PC-3 (cell line): ENCODE measurements around the gene PRKRA. TPM values are rescaled to one million over a fixed set of nuclear protein-coding genes. Genes with fewer than 3 reads are reported as not detected.

Experiments used
- ATAC-seq: fragments of 200-7000 bp; cut with Tn5 transposase; 2 replicates; pipeline ENCODE4 v1.9.1; 2020; ENCODE audit warnings: mild to moderate bottlenecking, moderate library complexity
- BruUV-seq: library from RNA; stranded (reverse); fragments of 400-500 nt; replicated peaks from 2 replicates; lab custom pipeline; 2021; lab: Mats Ljungman, UMichigan
- CTCF ChIA-PET: fragments of 300-600 bp; sonication (Branson Sonifier 250); formaldehyde crosslinking; loops from one replicate; lab custom pipeline; 2022; ENCODE audit warnings: antibody characterized with exemption; lab: Charles Lee
- POLR2A ChIA-PET: fragments of 300-600 bp; sonication (Branson Sonifier 250); formaldehyde crosslinking; loops from one replicate; lab custom pipeline; 2022; ENCODE audit warnings: antibody characterized with exemption; ENCODE audit not compliant: unreplicated experiment; lab: Charles Lee
- DNase-seq: peaks from one replicate; pipeline ENCODE4 v3.0.0-alpha.2; 2015
- H2AFZ ChIP-seq: fragments of 300-600 bp; sonication (generic); 2 replicates; pipeline ENCODE4 v1.6.0; 2016; ENCODE audit warnings: antibody characterized with exemption, low read length
- H3F3A ChIP-seq: fragments of 300-600 bp; sonication (generic); one replicate; pipeline ENCODE4 v1.6.0; 2017; ENCODE audit warnings: antibody characterized with exemption, low read length, control low read depth, mild to moderate bottlenecking; ENCODE audit not compliant: unreplicated experiment
- H3K27ac ChIP-seq: fragments of 300-600 bp; sonication (generic); 2 replicates; pipeline ENCODE4 v1.5.1; 2016; ENCODE audit warnings: mild to moderate bottlenecking, low read length
- H3K27me3 ChIP-seq: fragments of 300-600 bp; sonication (generic); 2 replicates; pipeline ENCODE4 v1.6.1; 2016; ENCODE audit warnings: low read length, mixed read lengths
- H3K36me3 ChIP-seq: fragments of 300-600 bp; sonication (generic); 2 replicates; pipeline ENCODE4 v1.6.1; 2016; ENCODE audit warnings: low read depth, mixed run types, low read length, mixed read lengths
- H3K4me1 ChIP-seq: fragments of 300-600 bp; sonication (generic); 2 replicates; pipeline ENCODE4 v1.5.1; 2016; ENCODE audit warnings: low read length; ENCODE audit not compliant: insufficient read depth
- H3K4me2 ChIP-seq: fragments of 300-600 bp; sonication (generic); 2 replicates; pipeline ENCODE4 v1.6.0; 2016; ENCODE audit warnings: low read length
- H3K4me3 ChIP-seq: fragments of 300-600 bp; sonication (generic); 2 replicates; pipeline ENCODE4 v1.5.1; 2016; ENCODE audit warnings: mild to moderate bottlenecking, low read length, mixed read lengths
- H3K79me2 ChIP-seq: fragments of 300-600 bp; sonication (generic); 2 replicates; pipeline ENCODE4 v1.6.1; 2017; ENCODE audit warnings: low read length, mixed read lengths
- H3K9ac ChIP-seq: fragments of 300-600 bp; sonication (generic); 2 replicates; pipeline ENCODE4 v1.6.0; 2016; ENCODE audit warnings: mild to moderate bottlenecking, low read length
- H3K9me2 ChIP-seq: fragments of 300-600 bp; sonication (generic); replicated peaks from 2 replicates; pipeline ENCODE4 v1.6.1; 2016; ENCODE audit warnings: mixed run types, low read length, mixed read lengths
- H3K9me3 ChIP-seq: fragments of 300-600 bp; sonication (generic); 2 replicates; pipeline ENCODE4 v1.6.1; 2016; ENCODE audit warnings: low read length, mixed read lengths
- H4K20me1 ChIP-seq: fragments of 300-600 bp; sonication (generic); 2 replicates; pipeline ENCODE4 v1.6.1; 2016; ENCODE audit warnings: low read length, mixed read lengths
- CTCF ChIP-seq: fragments of 300-600 bp; sonication (generic); conservative IDR thresholded peaks from 2 replicates; pipeline ENCODE4 v1.5.1; 2017; ENCODE audit warnings: antibody characterized with exemption, low read depth, mild to moderate bottlenecking, low read length
- EZH2 ChIP-seq: fragments of 300-600 bp; sonication (generic); IDR thresholded peaks from one replicate; pipeline ENCODE4 v1.6.1; 2017; ENCODE audit warnings: antibody characterized with exemption, mild to moderate bottlenecking, low read length; ENCODE audit not compliant: unreplicated experiment
- EZH2phosphoT487 ChIP-seq: fragments of 300-600 bp; sonication (generic); IDR thresholded peaks from 2 replicates; pipeline ENCODE4 v1.6.1; 2018; ENCODE audit warnings: mild to moderate bottlenecking, antibody characterized with exemption, low read length, borderline replicate concordance
- intact Hi-C: fragments of 100-400 bp; cut with micrococcal nuclease; formaldehyde crosslinking; loops from 2 replicates; pipeline ENCODE4 v1.9.0; 2023
- total RNA-seq: library from RNA; depleted of rRNA; stranded (reverse); fragments of >200 nt; gene quantifications from 2 replicates; pipeline ENCODE4 v1.2.3, GENCODE V29; 2014

The PRKRA gene
- total RNA-seq, 1 experiment from 2014 or later, result 78.2 TPM

DNA sequence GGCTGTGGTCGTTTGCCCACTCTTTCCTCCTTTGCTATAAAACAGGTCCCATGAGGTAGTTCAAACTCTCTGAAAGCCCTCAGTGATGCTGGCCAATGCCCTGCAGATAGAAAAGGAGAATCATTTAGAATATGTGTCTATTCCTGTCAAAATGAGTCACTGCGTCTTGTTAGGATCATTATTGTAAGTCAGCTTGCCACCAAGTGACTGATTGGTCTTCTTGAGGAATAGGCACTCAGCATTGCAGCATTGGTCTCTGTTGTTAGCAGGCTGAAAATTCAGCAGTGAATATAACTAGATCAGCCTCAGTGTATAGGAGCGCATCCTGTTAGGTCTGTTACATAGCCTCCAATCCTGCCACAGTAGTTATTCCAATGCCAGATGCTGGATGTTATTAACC lies 28.9 kb downstream of the PRKRA start:
- no peaks in the 10 kb centered on the region for H3K4me1 ChIP-seq
- no peaks in the 10 kb centered on the region for H3K9me3 ChIP-seq
- no peak overlapping the region for H2AFZ ChIP-seq
- no peak overlapping the region for H3K4me2 ChIP-seq
- ATAC-seq, result no peak
- ChIA-PET CTCF (no interaction called here), POLR2A (no interaction called here)
- no peaks in the 10 kb centered on the region for H4K20me1 ChIP-seq
- no peak overlapping the region for H3K9ac ChIP-seq
- no peak overlapping the region for H3K4me3 ChIP-seq
- H3K79me2 ChIP-seq, result no peaks in the 10 kb centered on the region
- TF ChIP-seq EZH2phosphoT487 (no peak), CTCF (no peak)
- DNase-seq, result no peak
- intact Hi-C loops, result no loop called here
- no peaks in the 10 kb centered on the region for H3K9me2 ChIP-seq
- no peaks in the 10 kb centered on the region for H3F3A ChIP-seq
- H3K27ac ChIP-seq, result no peak overlapping the region
- no TSS peak for BruUV-seq
- no peaks in the 10 kb centered on the region for H3K27me3 ChIP-seq
- H3K36me3 ChIP-seq, result no peaks in the 10 kb centered on the region

DNA sequence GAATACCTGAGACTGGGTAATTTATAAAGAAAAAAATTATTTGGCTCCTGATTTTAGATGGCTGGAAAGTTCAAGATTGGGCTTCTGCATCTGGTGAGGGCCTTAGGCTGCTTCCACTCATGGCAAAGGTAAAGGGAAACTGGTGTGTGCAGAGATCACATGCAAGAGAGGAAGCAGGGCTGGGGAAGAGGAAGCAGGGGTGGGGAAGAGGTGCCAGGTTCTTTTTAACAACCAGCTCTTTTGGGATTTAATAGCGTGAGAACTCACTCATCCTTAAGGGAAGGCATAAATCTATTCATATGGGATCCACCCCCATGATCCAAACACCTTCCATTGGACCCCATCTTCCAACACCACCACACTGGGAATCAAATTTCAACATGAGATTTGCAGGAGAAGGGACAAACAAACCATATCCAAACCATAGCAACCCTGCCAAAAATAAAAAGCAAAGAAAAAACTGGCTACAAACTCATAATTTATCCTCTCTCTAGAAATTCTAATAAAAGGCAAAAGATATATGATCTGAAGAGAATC lies 30.4 kb downstream of the PRKRA start:
- Histone ChIP-seq H4K20me1 (no peaks in the 10 kb centered on the region), H3K36me3 (no peaks in the 10 kb centered on the region), H3F3A (no peaks in the 10 kb centered on the region), H2AFZ (no peak overlapping the region), H3K4me3 (no peak overlapping the region), H3K4me2 (no peak overlapping the region), H3K9me2 (no peaks in the 10 kb centered on the region), H3K9ac (no peak overlapping the region), H3K27ac (no peak overlapping the region), H3K27me3 (no peaks in the 10 kb centered on the region), H3K4me1 (no peaks in the 10 kb centered on the region), H3K79me2 (no peaks in the 10 kb centered on the region), H3K9me3 (no peaks in the 10 kb centered on the region)
- ChIA-PET CTCF (no interaction called here), POLR2A (no interaction called here)
- TF ChIP-seq EZH2phosphoT487 (no peak), EZH2 (no peak), CTCF (no peak)
- intact Hi-C loops, result no loop called here
- no TSS peak for BruUV-seq
- no peak for DNase-seq
- ATAC-seq, result no peak

DNA sequence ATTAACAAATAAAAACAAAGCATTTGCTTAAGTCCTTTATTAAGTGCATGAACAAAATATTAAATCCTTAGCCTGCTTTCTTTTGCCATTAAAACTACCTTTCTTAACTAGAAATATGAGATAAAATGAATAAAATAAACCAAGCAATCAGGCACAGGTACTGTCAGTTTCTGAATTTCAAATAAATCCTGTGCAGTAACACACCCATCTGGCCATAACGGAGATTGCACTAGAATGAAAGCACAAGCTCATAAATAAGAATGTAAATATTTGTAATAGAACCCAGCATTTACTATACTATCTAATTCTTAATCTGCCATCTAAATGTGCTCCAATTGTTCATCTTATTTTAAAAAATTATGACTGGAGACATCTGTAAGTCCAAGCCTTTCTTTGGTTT lies 31.9 kb downstream of the PRKRA start:
- H3K9ac ChIP-seq, result no peak overlapping the region
- H3K79me2 ChIP-seq, result no peaks in the 10 kb centered on the region
- H3K4me2 ChIP-seq, result no peak overlapping the region
- H3K27ac ChIP-seq, result no peak overlapping the region
- H3K36me3 ChIP-seq, result no peaks in the 10 kb centered on the region
- ChIA-PET CTCF (interaction anchor here (0.6 to 1.7 kb wide), 13 partner anchors 11 to 619 kb away, joined by 3 to 9 read pairs (median 4); no protein-coding TSS in a partner anchor), POLR2A (interaction anchor here (0.6 kb wide), 2 partner anchors 49 to 347 kb away, joined by 3 read pairs; partner anchors contain the start of gene PDE11A)
- no peak overlapping the region for H3K4me3 ChIP-seq
- ATAC-seq, result peak; percentile 51
- no TSS peak for BruUV-seq
- H3F3A ChIP-seq, result no peaks in the 10 kb centered on the region
- H3K4me1 ChIP-seq, result peaks cover 6% of the 10 kb centered on the region; the same call in 1 of the 2 replicates
- TF ChIP-seq EZH2 (no peak), EZH2phosphoT487 (no peak), CTCF (peak; percentile 72)
- H4K20me1 ChIP-seq, result no peaks in the 10 kb centered on the region
- DNase-seq, result peak; percentile 64
- no peaks in the 10 kb centered on the region for H3K9me2 ChIP-seq
- H3K9me3 ChIP-seq, result no peaks in the 10 kb centered on the region
- intact Hi-C loops, result loop anchor here (1.0 to 10.0 kb wide), 6 partner anchors 110 to 634 kb away; partner anchors contain the start of gene RBM45
- no peaks in the 10 kb centered on the region for H3K27me3 ChIP-seq
- H2AFZ ChIP-seq, result no peak overlapping the region
